HUES64 (cell line): ENCODE results near the gene DDC. TPM values are rescaled to one million over a fixed set of nuclear protein-coding genes. Genes with fewer than 3 reads are reported as not detected.

Source experiments
- H3K27ac ChIP-seq: 2 replicates; pipeline ENCODE4 v1.7.0; 2013; ENCODE audit warnings: low read depth, low read length, inconsistent platforms
- H3K27me3 ChIP-seq: 2 replicates; pipeline ENCODE4 v1.6.1; 2013; ENCODE audit warnings: mild to moderate bottlenecking, low read length; ENCODE audit not compliant: insufficient read depth
- H3K36me3 ChIP-seq: 2 replicates; pipeline ENCODE4 v1.6.1; 2013; ENCODE audit warnings: mild to moderate bottlenecking, low read length; ENCODE audit not compliant: insufficient read depth
- H3K4me1 ChIP-seq: 2 replicates; pipeline ENCODE4 v1.6.1; 2013; ENCODE audit warnings: mild to moderate bottlenecking, low read length, moderate library complexity; ENCODE audit not compliant: insufficient read depth
- H3K4me3 ChIP-seq: 2 replicates; pipeline ENCODE4 v1.5.1; 2013; ENCODE audit warnings: mild to moderate bottlenecking, low read length, moderate library complexity
- H3K9ac ChIP-seq: 2 replicates; pipeline ENCODE4 v1.6.1; 2013; ENCODE audit warnings: mild to moderate bottlenecking, low read depth, low read length
- H3K9me3 ChIP-seq: 2 replicates; pipeline ENCODE4 v1.6.1; 2013; ENCODE audit warnings: low read depth, low read length; ENCODE audit not compliant: insufficient read depth
- WGBS: fragments of 150-250, 120-280 bp; methylation state at CpG from one replicate; pipeline ENCODE4 v1.1.7; 2013; ENCODE audit warnings: missing lambda C conversion rate; 5-methylcytosine and 5-hydroxymethylcytosine counted together
- polyA plus RNA-seq, 2 experiments: library from polyadenylated mRNA; stranded (reverse); fragments of 50-300 nt; gene quantifications; one replicate each; pipeline ENCODE4 v1.2.3, GENCODE V29; 2013

DDC gene
- 0.25 TPM for polyA plus RNA-seq (2013, experiment 1 of 2)
- polyA plus RNA-seq (2013, experiment 2 of 2), result not detected

- H3K36me3 ChIP-seq, result no peaks in the 10 kb centered on the region
- no peak within 1 kb of the TSS for H3K4me3 ChIP-seq
- H3K9me3 ChIP-seq, result no peaks in the 10 kb centered on the region
- H3K4me1 ChIP-seq, result no peaks in the 10 kb centered on the region
- H3K27ac ChIP-seq, result no peak within 1 kb of the TSS
- no peaks in the 10 kb centered on the region for H3K27me3 ChIP-seq
- no peak within 1 kb of the TSS for H3K9ac ChIP-seq
- 88% methylated on average over 7 of the region's 8 CpGs for WGBS
Measured at GRCh38 chr7:50564640-50565558, at the start of gene DDC. TSS of gene DDC (minus strand) at chr7:50565405. CDS start at chr7:50544085, 21,320 bp downstream.

- H3K36me3 ChIP-seq, result peaks cover 83% of the 10 kb centered on the region
- H3K4me1 ChIP-seq, result no peaks in the 10 kb centered on the region
- WGBS, result 93% methylated on average over 8 of the region's 8 CpGs
- no peak overlapping the region for H3K4me3 ChIP-seq
- H3K27ac ChIP-seq, result no peak overlapping the region
- H3K9ac ChIP-seq, result no peak overlapping the region
- no peaks in the 10 kb centered on the region for H3K9me3 ChIP-seq
- H3K27me3 ChIP-seq, result no peaks in the 10 kb centered on the region
Measured at GRCh38 chr7:50613473-50613872, 48.3 kb upstream of the DDC start.

- Histone ChIP-seq H3K36me3 (peaks cover 81% of the 10 kb centered on the region), H3K9me3 (no peaks in the 10 kb centered on the region), H3K4me3 (no peak overlapping the region), H3K9ac (no peak overlapping the region), H3K4me1 (no peaks in the 10 kb centered on the region), H3K27me3 (no peaks in the 10 kb centered on the region), H3K27ac (no peak overlapping the region)
- 96% methylated on average over 5 of the region's 5 CpGs for WGBS
Measured at GRCh38 chr7:50612704-50613103, 47.5 kb upstream of the DDC start.

GRCh38 chr7:50610521-50611277 lies 45.5 kb upstream of the DDC start:
- Histone ChIP-seq H3K9me3 (no peaks in the 10 kb centered on the region), H3K27ac (no peak overlapping the region), H3K4me1 (no peaks in the 10 kb centered on the region), H3K27me3 (no peaks in the 10 kb centered on the region), H3K9ac (no peak overlapping the region), H3K4me3 (no peak overlapping the region), H3K36me3 (peaks cover 83% of the 10 kb centered on the region)
- 91% methylated on average over 6 of the region's 6 CpGs for WGBS

- Histone ChIP-seq H3K27me3 (no peaks in the 10 kb centered on the region), H3K4me1 (0 out of 2 replicates have a peak, but pooled peaks cover 2% of the 10 kb centered on the region), H3K9ac (no peak overlapping the region), H3K27ac (no peak overlapping the region), H3K4me3 (no peak overlapping the region), H3K9me3 (no peaks in the 10 kb centered on the region), H3K36me3 (peaks cover 83% of the 10 kb centered on the region)
- WGBS, result 98% methylated on average over 8 of the region's 9 CpGs
Measured at GRCh38 chr7:50608196-50608906, 43.1 kb upstream of the DDC start.

GRCh38 chr7:50607524-50608125 lies 42.4 kb upstream of the DDC start:
- no peak overlapping the region for H3K27ac ChIP-seq
- peaks cover 83% of the 10 kb centered on the region for H3K36me3 ChIP-seq
- H3K27me3 ChIP-seq, result no peaks in the 10 kb centered on the region
- 93% methylated on average over 6 of the region's 6 CpGs for WGBS
- H3K9me3 ChIP-seq, result no peaks in the 10 kb centered on the region
- H3K9ac ChIP-seq, result no peak overlapping the region
- no peak overlapping the region for H3K4me3 ChIP-seq
- H3K4me1 ChIP-seq, result 0 out of 2 replicates have a peak, but pooled peaks cover 6% of the 10 kb centered on the region

GRCh38 chr7:50605059-50605458 lies 39.9 kb upstream of the DDC start:
- Histone ChIP-seq H3K27ac (no peak overlapping the region), H3K36me3 (peaks cover 67% of the 10 kb centered on the region), H3K4me3 (no peak overlapping the region), H3K9me3 (no peaks in the 10 kb centered on the region), H3K9ac (no peak overlapping the region), H3K27me3 (no peaks in the 10 kb centered on the region), H3K4me1 (0 out of 2 replicates have a peak, but pooled peaks cover 6% of the 10 kb centered on the region)
- 96% methylated on average over 13 of the region's 13 CpGs for WGBS

GRCh38 chr7:50603287-50603686 lies 38.1 kb upstream of the DDC start:
- H3K4me1 ChIP-seq, result 0 out of 2 replicates have a peak, but pooled peaks cover 6% of the 10 kb centered on the region
- H3K27me3 ChIP-seq, result no peaks in the 10 kb centered on the region
- WGBS, result 94% methylated on average over 7 of the region's 7 CpGs
- no peak overlapping the region for H3K4me3 ChIP-seq
- no peak overlapping the region for H3K9ac ChIP-seq
- H3K36me3 ChIP-seq, result peaks cover 68% of the 10 kb centered on the region
- H3K9me3 ChIP-seq, result no peaks in the 10 kb centered on the region
- no peak overlapping the region for H3K27ac ChIP-seq

- H3K27me3 ChIP-seq, result no peaks in the 10 kb centered on the region
- 90% methylated on average over 12 of the region's 12 CpGs for WGBS
- H3K4me3 ChIP-seq, result no peak overlapping the region
- no peak overlapping the region for H3K27ac ChIP-seq
- no peaks in the 10 kb centered on the region for H3K9me3 ChIP-seq
- peaks cover 58% of the 10 kb centered on the region for H3K36me3 ChIP-seq
- H3K9ac ChIP-seq, result no peak overlapping the region
- 0 out of 2 replicates have a peak, but pooled peaks cover 6% of the 10 kb centered on the region for H3K4me1 ChIP-seq
Measured at GRCh38 chr7:50599385-50599784, 34.2 kb upstream of the DDC start.

GRCh38 chr7:50598460-50599343 lies 33.5 kb upstream of the DDC start:
- Histone ChIP-seq H3K27me3 (no peaks in the 10 kb centered on the region), H3K36me3 (peaks cover 57% of the 10 kb centered on the region), H3K9me3 (no peaks in the 10 kb centered on the region), H3K4me3 (no peak overlapping the region), H3K4me1 (0 out of 2 replicates have a peak, but pooled peaks cover 6% of the 10 kb centered on the region), H3K9ac (no peak overlapping the region), H3K27ac (no peak overlapping the region)
- 94% methylated on average over 18 of the region's 18 CpGs for WGBS
